Stomach smooth muscle (tissue), 2 donors: ENCODE results near the gene MUC5B.
"Not testable (repeated sequence)": the region's sequence is repeated elsewhere in the genome, so short reads cannot be mapped to it uniquely, and the experiment has no call there.

Experiments
- H3K27ac ChIP-seq: one replicate; pipeline ENCODE4 v1.7.0; 2013; ENCODE audit warnings: mild to moderate bottlenecking, low read length, inconsistent platforms
- H3K27me3 ChIP-seq, 2 donors: one replicate each; pipeline ENCODE4 v1.7.0; 2013; ENCODE audit warnings: low read length in 2 of 2; ENCODE audit not compliant: insufficient read depth in 2 of 2, control insufficient read depth in 1 of 2
- H3K36me3 ChIP-seq, 2 donors: one replicate each; pipeline ENCODE4 v1.7.0; 2013; ENCODE audit warnings: low read length in 2 of 2; ENCODE audit not compliant: control insufficient read depth in 2 of 2, insufficient read depth in 2 of 2
- H3K4me1 ChIP-seq: one replicate; pipeline ENCODE4 v1.7.0; 2013; ENCODE audit warnings: low read length; ENCODE audit not compliant: control insufficient read depth, insufficient read depth
- H3K4me3 ChIP-seq, 2 donors: one replicate each; pipeline ENCODE4 v1.7.0; 2013; ENCODE audit warnings: low read length in 2 of 2
- H3K9ac ChIP-seq, 2 donors: one replicate each; pipeline ENCODE4 v1.7.0; 2013; ENCODE audit warnings: low read length in 2 of 2, mild to moderate bottlenecking in 1 of 2
- H3K9me3 ChIP-seq, 2 donors: one replicate each; pipeline ENCODE4 v1.7.0; 2013; ENCODE audit warnings: low read length in 2 of 2; ENCODE audit not compliant: control insufficient read depth in 2 of 2
- donor health status: healthy.
- donor health status: Pancreatic carcinoma.

Gene MUC5B

GRCh38 chr11:1244557-1244956 is 21.7 kb downstream of the MUC5B start:
- not testable (repeated sequence) for H3K9me3 ChIP-seq, H3K27ac ChIP-seq, H3K9ac ChIP-seq, H3K27me3 ChIP-seq, H3K4me1 ChIP-seq, H3K4me3 ChIP-seq, H3K36me3 ChIP-seq

- H3K4me1 ChIP-seq, H3K4me3 ChIP-seq, H3K9me3 ChIP-seq, H3K27me3 ChIP-seq, H3K27ac ChIP-seq, H3K36me3 ChIP-seq, H3K9ac ChIP-seq: not testable (repeated sequence)
Measured at GRCh38 chr11:1245717-1246116, 22.9 kb downstream of the MUC5B start.

- not testable (repeated sequence) for H3K27ac ChIP-seq, H3K4me3 ChIP-seq, H3K4me1 ChIP-seq, H3K27me3 ChIP-seq, H3K9me3 ChIP-seq, H3K36me3 ChIP-seq, H3K9ac ChIP-seq
Measured at GRCh38 chr11:1246301-1246700, 23.4 kb downstream of the MUC5B start.

GRCh38 chr11:1247026-1247425 is 24.2 kb downstream of the MUC5B start:
- not testable (repeated sequence) for H3K9me3 ChIP-seq, H3K9ac ChIP-seq, H3K27ac ChIP-seq, H3K27me3 ChIP-seq, H3K4me3 ChIP-seq, H3K36me3 ChIP-seq, H3K4me1 ChIP-seq

GRCh38 chr11:1248951-1249350 is 26.1 kb downstream of the MUC5B start:
- not testable (repeated sequence) for H3K4me3 ChIP-seq, H3K36me3 ChIP-seq, H3K9ac ChIP-seq, H3K27ac ChIP-seq, H3K27me3 ChIP-seq, H3K9me3 ChIP-seq, H3K4me1 ChIP-seq

GRCh38 chr11:1250411-1250810 is 27.5 kb downstream of the MUC5B start:
- not testable (repeated sequence) for H3K4me3 ChIP-seq, H3K9ac ChIP-seq, H3K27me3 ChIP-seq, H3K27ac ChIP-seq, H3K9me3 ChIP-seq, H3K4me1 ChIP-seq, H3K36me3 ChIP-seq

- Histone ChIP-seq H3K36me3 (no peaks in the 10 kb centered on the region), H3K4me3 (no peak overlapping the region), H3K27ac (no peak overlapping the region), H3K9me3 (no peaks in the 10 kb centered on the region), H3K4me1 (no peaks in the 10 kb centered on the region), H3K9ac (no peak overlapping the region), H3K27me3 (no peaks in the 10 kb centered on the region)
Measured at GRCh38 chr11:1251236-1251770, 28.4 kb downstream of the MUC5B start.

GRCh38 chr11:1252371-1253102 is 29.7 kb downstream of the MUC5B start:
- H3K9me3 ChIP-seq = no peaks in the 10 kb centered on the region
- no peak overlapping the region for H3K27ac ChIP-seq
- no peaks in the 10 kb centered on the region for H3K36me3 ChIP-seq
- no peak overlapping the region for H3K4me3 ChIP-seq
- H3K27me3 ChIP-seq = no peaks in the 10 kb centered on the region
- H3K4me1 ChIP-seq = no peaks in the 10 kb centered on the region
- H3K9ac ChIP-seq = no peak overlapping the region

- Histone ChIP-seq H3K9me3 (no peaks in the 10 kb centered on the region), H3K27ac (no peak overlapping the region), H3K36me3 (no peaks in the 10 kb centered on the region), H3K27me3 (no peaks in the 10 kb centered on the region), H3K9ac (no peak overlapping the region), H3K4me3 (no peak overlapping the region), H3K4me1 (no peaks in the 10 kb centered on the region)
Measured at GRCh38 chr11:1253103-1253485, 30.2 kb downstream of the MUC5B start.

- H3K9me3 ChIP-seq = no peaks in the 10 kb centered on the region
- H3K9ac ChIP-seq = no peak overlapping the region
- no peaks in the 10 kb centered on the region for H3K27me3 ChIP-seq
- no peaks in the 10 kb centered on the region for H3K4me1 ChIP-seq
- no peak overlapping the region for H3K4me3 ChIP-seq
- H3K27ac ChIP-seq = no peak overlapping the region
- H3K36me3 ChIP-seq = no peaks in the 10 kb centered on the region
Measured at GRCh38 chr11:1254086-1254648, 31.3 kb downstream of the MUC5B start.

GRCh38 chr11:1254733-1255132 is 31.9 kb downstream of the MUC5B start:
- Histone ChIP-seq H3K9me3 (no peaks in the 10 kb centered on the region), H3K27me3 (no peaks in the 10 kb centered on the region), H3K4me3 (no peak overlapping the region), H3K27ac (no peak overlapping the region), H3K4me1 (no peaks in the 10 kb centered on the region), H3K9ac (no peak overlapping the region), H3K36me3 (no peaks in the 10 kb centered on the region)
